ENCODE results near the gene GREM2. TPM values are rescaled to one million over a fixed set of nuclear protein-coding genes. Genes with fewer than 3 reads are reported as not detected.

GREM2 gene
- total RNA-seq, 4 donors from 2014 or later, result 0.22 to 1.2 (median 0.35) TPM

GRCh38 chr1:240610636-240611035 lies 1.3 kb downstream of the GREM2 start:
- Histone ChIP-seq H3K27ac (no peak overlapping the region), H3K9me3 (no peaks in the 10 kb centered on the region), H3K36me3 (no peaks in the 10 kb centered on the region), H3K27me3 (no peaks in the 10 kb centered on the region), H3K4me3 (replicated peaks in 1 of 3) (no peak overlapping the region), H3K4me1 (no peaks in the 10 kb centered on the region)
- intact Hi-C loops (cut with DNase I), result no loop called here
- 86 to 88% methylated on average over 6 of the region's 6 CpGs for WGBS, 2 donors
- no peak for DNase-seq
- TF ChIP-seq CTCF (IDR thresholded peaks at IDR 0.05), result no peak
- TF ChIP-seq POLR2A (IDR thresholded peaks at IDR 0.05), result no peak

GRCh38 chr1:240609527-240610060 lies 2.4 kb downstream of the GREM2 start:
- H3K36me3 ChIP-seq, result no peaks in the 10 kb centered on the region
- no peaks in the 10 kb centered on the region for H3K27me3 ChIP-seq
- no peak overlapping the region for H3K4me3 ChIP-seq (replicated peaks in 1 of 3)
- no peaks in the 10 kb centered on the region for H3K9me3 ChIP-seq
- H3K27ac ChIP-seq, result no peak overlapping the region
- TF ChIP-seq POLR2A (IDR thresholded peaks at IDR 0.05) (no peak), CTCF (IDR thresholded peaks at IDR 0.05) (no peak)
- intact Hi-C loops (cut with DNase I), result no loop called here
- DNase-seq, result no peak
- no peaks in the 10 kb centered on the region for H3K4me1 ChIP-seq
- 58 to 64% methylated on average over 6 of the region's 6 CpGs for WGBS, 2 donors

GRCh38 chr1:240608707-240609106 lies 3.2 kb downstream of the GREM2 start:
- 6 to 13% methylated on average over 2 of the region's 2 CpGs for WGBS, 2 donors
- Histone ChIP-seq H3K4me1 (no peaks in the 10 kb centered on the region), H3K27me3 (no peaks in the 10 kb centered on the region), H3K27ac (no peak overlapping the region), H3K9me3 (no peaks in the 10 kb centered on the region), H3K4me3 (replicated peaks in 1 of 3) (no peak overlapping the region), H3K36me3 (no peaks in the 10 kb centered on the region)
- intact Hi-C loops (cut with DNase I), result no loop called here
- peak; percentile 31 to 38 for DNase-seq
- TF ChIP-seq CTCF (IDR thresholded peaks at IDR 0.05) (peak in 4 of 6 experiments; percentile 24 to 58 (median 47)), POLR2A (IDR thresholded peaks at IDR 0.05) (no peak)

- H3K4me3 ChIP-seq (replicated peaks in 1 of 3), result no peak overlapping the region
- intact Hi-C loops (cut with DNase I), result no loop called here
- no peak overlapping the region for H3K27ac ChIP-seq
- H3K27me3 ChIP-seq, result no peaks in the 10 kb centered on the region
- no peaks in the 10 kb centered on the region for H3K4me1 ChIP-seq
- DNase-seq, result no peak
- WGBS, 2 donors, result 68 to 71% methylated on average over 2 of the region's 2 CpGs
- H3K36me3 ChIP-seq, result no peaks in the 10 kb centered on the region
- TF ChIP-seq CTCF (IDR thresholded peaks at IDR 0.05) (no peak), POLR2A (IDR thresholded peaks at IDR 0.05) (no peak)
- no peaks in the 10 kb centered on the region for H3K9me3 ChIP-seq
Observed at GRCh38 chr1:240607006-240607405, 4.9 kb downstream of the GREM2 start.

- 75 to 86% methylated on average over 2 of the region's 2 CpGs for WGBS, 2 donors
- TF ChIP-seq CTCF (IDR thresholded peaks at IDR 0.05) (peak in 1 of 6 experiments; percentile 27), POLR2A (IDR thresholded peaks at IDR 0.05) (no peak)
- intact Hi-C loops (cut with DNase I), result no loop called here
Observed at GRCh38 chr1:240602189-240602588, 9.8 kb downstream of the GREM2 start.

More at GRCh38 chr1:240602189-240602588, 9.8 kb downstream of the GREM2 start:
- Histone ChIP-seq H3K27ac (no peak overlapping the region), H3K36me3 (no peaks in the 10 kb centered on the region), H3K4me3 (replicated peaks in 1 of 3) (no peak overlapping the region), H3K9me3 (no peaks in the 10 kb centered on the region), H3K4me1 (no peaks in the 10 kb centered on the region), H3K27me3 (no peaks in the 10 kb centered on the region)
- DNase-seq, result no peak
